SH-SY5Y (cell line): ENCODE data around the gene CDCP2.

Experiments used
- GATA2 ChIP-seq: IDR thresholded peaks from 2 replicates; pipeline ENCODE4 v1.6.1; 2011; ENCODE audit warnings: mild to moderate bottlenecking, low read depth, low read length
- GATA3 ChIP-seq: IDR thresholded peaks from 2 replicates; pipeline ENCODE4 v1.6.1; 2011; ENCODE audit warnings: low read depth, mild to moderate bottlenecking, low read length, moderate library complexity

DNA sequence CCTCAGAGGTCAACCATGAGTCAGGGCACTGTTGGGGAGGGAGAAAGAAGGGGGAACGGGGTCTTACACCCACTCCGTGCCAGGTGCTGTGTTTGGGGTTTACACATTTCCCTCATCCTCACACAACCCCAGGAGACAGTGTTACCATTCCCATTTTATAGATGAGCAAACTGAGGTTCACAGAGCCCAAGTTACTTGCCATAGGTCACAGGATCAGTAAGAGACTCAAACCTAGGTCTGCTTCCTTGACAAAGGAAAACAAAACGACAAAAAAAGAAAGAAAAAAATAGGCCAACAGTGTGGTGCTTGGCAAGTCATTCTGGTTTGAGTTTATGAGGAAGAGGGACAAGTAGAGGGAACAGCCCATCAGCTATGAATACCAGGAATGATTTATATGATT lies 16.3 kb upstream of the CDCP2 start:
- TF ChIP-seq GATA2 (no peak), GATA3 (no peak)
